KMS-11 (cell line): ENCODE measurements around the gene PRLR.
A peak's percentile ranks its signal among the peaks of the same experiment; 100 is the strongest.

ENCODE experiments used
- H2AFZ ChIP-seq: fragments of 200-600 bp; sonication (generic); 2 replicates; pipeline ENCODE4 v1.6.1; 2016; ENCODE audit warnings: antibody characterized with exemption, mixed run types, low read depth
- H3K27ac ChIP-seq: fragments of 200-600 bp; sonication (generic); 2 replicates; pipeline ENCODE4 v1.6.1; 2016; ENCODE audit warnings: mild to moderate bottlenecking, mixed run types
- H3K27me3 ChIP-seq: fragments of 200-600 bp; sonication (generic); 2 replicates; pipeline ENCODE4 v1.6.1; 2017; ENCODE audit warnings: mild to moderate bottlenecking, low read depth, mixed run types, moderate library complexity; ENCODE audit not compliant: insufficient read depth
- H3K36me3 ChIP-seq: fragments of 200-600 bp; sonication (generic); 2 replicates; pipeline ENCODE4 v1.6.1; 2017; ENCODE audit warnings: mild to moderate bottlenecking, mixed run types; ENCODE audit not compliant: insufficient read depth
- H3K4me1 ChIP-seq: fragments of 200-600 bp; sonication (generic); 2 replicates; pipeline ENCODE4 v1.6.1; 2016; ENCODE audit warnings: mild to moderate bottlenecking, low read depth, mixed run types; ENCODE audit not compliant: poor library complexity, severe bottlenecking
- H3K4me2 ChIP-seq: fragments of 200-600 bp; sonication (generic); 2 replicates; pipeline ENCODE4 v1.7.0; 2016; ENCODE audit warnings: mild to moderate bottlenecking, mixed run types
- H3K4me3 ChIP-seq: fragments of 200-600 bp; sonication (generic); IDR thresholded peaks from 2 replicates; pipeline ENCODE4 v1.6.1; 2017; ENCODE audit warnings: low read depth, low read length, mixed read lengths; ENCODE audit not compliant: insufficient read depth
- H3K79me2 ChIP-seq: fragments of 200-600 bp; sonication (generic); 2 replicates; pipeline ENCODE4 v1.6.1; 2016; ENCODE audit warnings: low read depth, mixed run types; ENCODE audit not compliant: insufficient read depth
- H3K9ac ChIP-seq: fragments of 200-600 bp; sonication (generic); 2 replicates; pipeline ENCODE4 v1.6.1; 2016; ENCODE audit warnings: mild to moderate bottlenecking, mixed run types
- H4K20me1 ChIP-seq: fragments of 200-600 bp; sonication (generic); 2 replicates; pipeline ENCODE4 v1.6.1; 2016; ENCODE audit warnings: mild to moderate bottlenecking, mixed run types; ENCODE audit not compliant: insufficient read depth
- TF ChIP-seq, protein P1 (sequence below): fragments of 200-600 bp; sonication (generic); conservative IDR thresholded peaks from 2 replicates; pipeline ENCODE4 v1.6.1; 2017; ENCODE audit warnings: low read depth, mild to moderate bottlenecking, antibody characterized with exemption, low read length, moderate library complexity, mixed read lengths

The PRLR gene

DNA sequence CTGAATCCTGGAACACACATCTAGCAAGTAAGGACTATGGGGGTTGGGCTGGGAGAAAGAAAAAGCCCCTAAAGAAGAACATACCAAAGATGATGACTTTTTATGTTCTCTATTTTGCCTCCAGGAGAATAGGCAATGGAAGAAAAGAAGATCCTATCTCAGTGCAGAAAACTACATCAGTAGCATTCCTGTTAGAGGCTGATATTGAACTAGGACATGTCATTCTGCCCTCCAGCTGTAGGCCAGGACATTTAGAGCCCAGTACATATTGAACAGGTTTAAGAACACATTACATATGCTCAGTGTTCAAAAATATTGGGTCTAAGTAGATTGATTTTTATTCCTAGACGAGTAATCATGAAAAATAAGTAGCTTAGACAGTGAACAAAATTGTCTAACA, 24.7 kb downstream of the PRLR start:
- Histone ChIP-seq H3K4me1 (no peaks in the 10 kb centered on the region), H3K9ac (no peak overlapping the region), H3K4me2 (no peak overlapping the region), H3K27ac (no peak overlapping the region), H3K4me3 (no peak overlapping the region), H3K27me3 (no peaks in the 10 kb centered on the region), H4K20me1 (no peaks in the 10 kb centered on the region), H3K36me3 (no peaks in the 10 kb centered on the region), H3K79me2 (no peaks in the 10 kb centered on the region), H2AFZ (no peak overlapping the region)
- TF ChIP-seq, protein P1, sequence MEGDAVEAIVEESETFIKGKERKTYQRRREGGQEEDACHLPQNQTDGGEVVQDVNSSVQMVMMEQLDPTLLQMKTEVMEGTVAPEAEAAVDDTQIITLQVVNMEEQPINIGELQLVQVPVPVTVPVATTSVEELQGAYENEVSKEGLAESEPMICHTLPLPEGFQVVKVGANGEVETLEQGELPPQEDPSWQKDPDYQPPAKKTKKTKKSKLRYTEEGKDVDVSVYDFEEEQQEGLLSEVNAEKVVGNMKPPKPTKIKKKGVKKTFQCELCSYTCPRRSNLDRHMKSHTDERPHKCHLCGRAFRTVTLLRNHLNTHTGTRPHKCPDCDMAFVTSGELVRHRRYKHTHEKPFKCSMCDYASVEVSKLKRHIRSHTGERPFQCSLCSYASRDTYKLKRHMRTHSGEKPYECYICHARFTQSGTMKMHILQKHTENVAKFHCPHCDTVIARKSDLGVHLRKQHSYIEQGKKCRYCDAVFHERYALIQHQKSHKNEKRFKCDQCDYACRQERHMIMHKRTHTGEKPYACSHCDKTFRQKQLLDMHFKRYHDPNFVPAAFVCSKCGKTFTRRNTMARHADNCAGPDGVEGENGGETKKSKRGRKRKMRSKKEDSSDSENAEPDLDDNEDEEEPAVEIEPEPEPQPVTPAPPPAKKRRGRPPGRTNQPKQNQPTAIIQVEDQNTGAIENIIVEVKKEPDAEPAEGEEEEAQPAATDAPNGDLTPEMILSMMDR = no peak

- H3K27ac ChIP-seq = no peak overlapping the region
- no peak overlapping the region for H3K9ac ChIP-seq
- no peak overlapping the region for H2AFZ ChIP-seq
- H3K27me3 ChIP-seq = no peaks in the 10 kb centered on the region
- no peaks in the 10 kb centered on the region for H3K36me3 ChIP-seq
- no peaks in the 10 kb centered on the region for H3K4me1 ChIP-seq
- TF ChIP-seq, protein P1 = no peak
- no peaks in the 10 kb centered on the region for H4K20me1 ChIP-seq
- no peak overlapping the region for H3K4me2 ChIP-seq
- H3K79me2 ChIP-seq = no peaks in the 10 kb centered on the region
- H3K4me3 ChIP-seq = no peak overlapping the region
Observed at GRCh38 chr5:35205186-35205585, 25.1 kb downstream of the PRLR start.

DNA sequence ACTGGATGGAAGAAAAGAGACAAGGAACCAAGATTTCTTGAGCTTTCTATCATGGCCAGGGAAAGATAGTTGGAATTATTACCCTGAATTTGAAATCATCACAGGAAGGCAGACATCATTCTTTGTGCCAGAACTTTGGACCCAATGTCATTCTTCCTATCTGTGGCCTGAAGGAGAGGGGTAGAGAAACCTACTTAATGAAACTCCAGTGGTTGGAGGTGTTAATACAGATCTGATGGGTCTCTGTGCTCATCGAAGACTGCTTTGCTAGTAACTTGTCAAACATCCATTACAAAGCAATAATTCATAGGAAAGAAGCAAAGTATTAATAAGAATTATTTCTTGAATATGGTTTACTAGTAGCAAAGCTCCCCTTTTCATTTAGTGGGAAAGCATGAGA, 26.9 kb downstream of the PRLR start:
- Histone ChIP-seq H4K20me1 (no peaks in the 10 kb centered on the region), H3K36me3 (no peaks in the 10 kb centered on the region), H2AFZ (no peak overlapping the region), H3K4me1 (no peaks in the 10 kb centered on the region), H3K79me2 (no peaks in the 10 kb centered on the region), H3K4me3 (no peak overlapping the region), H3K27me3 (no peaks in the 10 kb centered on the region), H3K4me2 (no peak overlapping the region), H3K27ac (no peak overlapping the region), H3K9ac (no peak overlapping the region)
- TF ChIP-seq, protein P1 = no peak

GRCh38 chr5:35202319-35203111, 27.8 kb downstream of the PRLR start:
- Histone ChIP-seq H3K27ac (no peak overlapping the region), H3K36me3 (no peaks in the 10 kb centered on the region), H3K9ac (no peak overlapping the region), H3K4me3 (no peak overlapping the region), H3K4me1 (no peaks in the 10 kb centered on the region), H3K27me3 (no peaks in the 10 kb centered on the region), H3K4me2 (no peak overlapping the region), H3K79me2 (no peaks in the 10 kb centered on the region), H4K20me1 (no peaks in the 10 kb centered on the region), H2AFZ (no peak overlapping the region)
- TF ChIP-seq, protein P1 = peak; percentile 43; the same call in 1 of the 2 replicates
